Measurements from ENCODE around the gene TMEM201. TPM values are rescaled to one million over a fixed set of nuclear protein-coding genes. Genes with fewer than 3 reads are reported as not detected.
"Not testable (repeated sequence)": the region's sequence is repeated elsewhere in the genome, so short reads cannot be mapped to it uniquely, and the experiment has no call there.

The TMEM201 gene
- total RNA-seq, 1 donor from 2014 or later: 12.8 TPM

DNA sequence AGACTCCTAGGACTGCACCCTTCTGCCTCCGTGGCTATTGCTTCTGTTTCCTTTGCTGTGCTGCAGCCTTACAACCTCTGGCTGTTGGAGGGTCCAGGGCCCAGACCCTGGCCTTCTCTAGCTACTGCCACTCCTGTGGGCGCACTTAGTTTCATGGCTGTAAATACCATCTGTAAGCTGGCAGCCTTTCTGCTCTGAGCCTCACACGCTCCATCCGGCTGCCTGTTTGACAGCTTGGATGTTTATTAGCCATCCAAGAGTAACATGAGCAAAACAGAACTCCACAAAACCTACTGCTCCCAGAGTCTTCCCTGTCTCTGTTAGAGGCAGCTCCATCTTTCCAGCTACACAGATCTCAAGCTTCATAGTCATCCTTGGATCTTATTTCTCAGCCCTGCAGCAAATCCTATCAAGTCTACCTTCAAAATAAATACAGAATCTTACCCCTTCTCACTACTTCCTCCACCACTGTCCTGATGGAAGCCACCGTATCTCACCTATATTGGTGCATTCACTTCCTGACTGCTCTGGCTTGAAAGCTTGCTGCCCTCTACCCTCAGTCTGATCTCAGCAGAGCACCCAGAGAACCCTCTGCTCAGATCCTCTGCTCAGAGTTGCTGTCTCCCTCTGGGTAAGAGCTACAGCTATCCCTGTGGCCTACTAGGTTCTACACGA is 30.3 kb upstream of the TMEM201 start:
- H3K4me1 ChIP-seq: peaks cover 0 to 8% of the 10 kb centered on the region in 2 donors
- DNase-seq (ENCODE audit: low spot score in 2 of 2): no peak
- no peak overlapping the region for H3K4me3 ChIP-seq
- intact Hi-C loops (cut with DNase I): no loop called here
- TF ChIP-seq, protein P1, sequence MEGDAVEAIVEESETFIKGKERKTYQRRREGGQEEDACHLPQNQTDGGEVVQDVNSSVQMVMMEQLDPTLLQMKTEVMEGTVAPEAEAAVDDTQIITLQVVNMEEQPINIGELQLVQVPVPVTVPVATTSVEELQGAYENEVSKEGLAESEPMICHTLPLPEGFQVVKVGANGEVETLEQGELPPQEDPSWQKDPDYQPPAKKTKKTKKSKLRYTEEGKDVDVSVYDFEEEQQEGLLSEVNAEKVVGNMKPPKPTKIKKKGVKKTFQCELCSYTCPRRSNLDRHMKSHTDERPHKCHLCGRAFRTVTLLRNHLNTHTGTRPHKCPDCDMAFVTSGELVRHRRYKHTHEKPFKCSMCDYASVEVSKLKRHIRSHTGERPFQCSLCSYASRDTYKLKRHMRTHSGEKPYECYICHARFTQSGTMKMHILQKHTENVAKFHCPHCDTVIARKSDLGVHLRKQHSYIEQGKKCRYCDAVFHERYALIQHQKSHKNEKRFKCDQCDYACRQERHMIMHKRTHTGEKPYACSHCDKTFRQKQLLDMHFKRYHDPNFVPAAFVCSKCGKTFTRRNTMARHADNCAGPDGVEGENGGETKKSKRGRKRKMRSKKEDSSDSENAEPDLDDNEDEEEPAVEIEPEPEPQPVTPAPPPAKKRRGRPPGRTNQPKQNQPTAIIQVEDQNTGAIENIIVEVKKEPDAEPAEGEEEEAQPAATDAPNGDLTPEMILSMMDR (IDR thresholded peaks at IDR 0.05): no peak
- no peak overlapping the region for H3K27ac ChIP-seq
- H3K36me3 ChIP-seq: no peaks in the 10 kb centered on the region
- H3K27me3 ChIP-seq: no peaks in the 10 kb centered on the region
- H3K9me3 ChIP-seq: no peaks in the 10 kb centered on the region

DNA sequence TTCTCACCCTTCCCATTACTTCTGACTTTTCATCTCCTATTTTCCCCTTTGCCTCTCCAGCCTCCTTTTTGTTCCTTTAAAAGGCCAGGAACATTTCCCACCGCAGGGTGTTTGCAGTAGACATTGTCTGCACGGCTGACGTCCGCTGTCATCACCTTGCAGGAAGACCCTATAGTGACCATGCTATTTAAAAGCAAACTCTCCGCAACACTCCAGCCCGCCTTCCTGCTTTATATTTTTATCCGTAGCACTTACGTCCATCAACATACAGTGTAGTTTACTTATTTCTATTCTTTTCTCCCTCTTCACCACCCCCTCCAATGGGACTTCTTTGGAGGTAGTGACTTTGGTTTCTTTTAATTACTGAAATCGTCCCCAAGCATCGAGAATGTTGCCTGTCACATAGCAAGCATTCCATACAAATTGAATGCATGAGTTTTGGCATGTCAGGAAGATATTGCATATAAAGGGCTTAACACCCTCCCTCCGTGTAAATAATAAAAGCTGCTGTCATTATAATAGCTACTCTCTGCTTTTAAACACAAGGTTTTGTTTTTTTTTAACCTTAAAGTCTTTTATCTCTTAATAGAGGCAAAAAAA is 29.7 kb upstream of the TMEM201 start:
- Histone ChIP-seq H3K4me1 (peaks cover 0 to 8% of the 10 kb centered on the region in 2 donors), H3K4me3 (no peak overlapping the region), H3K36me3 (no peaks in the 10 kb centered on the region), H3K9me3 (no peaks in the 10 kb centered on the region), H3K27ac (no peak overlapping the region), H3K27me3 (no peaks in the 10 kb centered on the region)
- TF ChIP-seq, protein P1 (IDR thresholded peaks at IDR 0.05): no peak
- intact Hi-C loops (cut with DNase I): no loop called here
- no peak for DNase-seq (ENCODE audit: low spot score in 2 of 2)

DNA sequence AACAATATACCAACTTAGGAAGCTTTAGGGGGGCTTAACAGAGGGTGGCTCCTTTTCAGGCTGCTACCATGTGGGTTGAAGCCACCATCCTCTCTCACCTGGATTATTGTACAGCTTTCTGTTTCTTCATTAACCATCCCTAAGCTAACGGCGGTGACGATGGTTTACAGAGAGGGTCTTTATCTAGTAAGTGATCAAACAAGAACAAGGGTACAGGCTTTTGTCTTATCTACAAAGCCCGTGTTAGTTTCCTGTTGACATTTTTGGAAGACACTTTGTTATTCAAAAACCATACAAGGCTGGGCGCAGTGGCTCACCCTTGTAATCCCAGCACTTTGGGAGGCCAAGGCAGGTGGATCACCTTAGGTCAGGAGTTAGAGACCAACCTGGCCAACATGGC is 29.0 kb upstream of the TMEM201 start:
- TF ChIP-seq, protein P1 (IDR thresholded peaks at IDR 0.05): no peak
- no peaks in the 10 kb centered on the region for H3K27me3 ChIP-seq
- DNase-seq (ENCODE audit: low spot score in 2 of 2): no peak
- H3K4me3 ChIP-seq: no peak overlapping the region
- no peak overlapping the region for H3K27ac ChIP-seq
- H3K36me3 ChIP-seq: no peaks in the 10 kb centered on the region
- no peaks in the 10 kb centered on the region for H3K9me3 ChIP-seq
- intact Hi-C loops (cut with DNase I): no loop called here
- H3K4me1 ChIP-seq: peaks cover 0 to 8% of the 10 kb centered on the region in 2 donors

DNA sequence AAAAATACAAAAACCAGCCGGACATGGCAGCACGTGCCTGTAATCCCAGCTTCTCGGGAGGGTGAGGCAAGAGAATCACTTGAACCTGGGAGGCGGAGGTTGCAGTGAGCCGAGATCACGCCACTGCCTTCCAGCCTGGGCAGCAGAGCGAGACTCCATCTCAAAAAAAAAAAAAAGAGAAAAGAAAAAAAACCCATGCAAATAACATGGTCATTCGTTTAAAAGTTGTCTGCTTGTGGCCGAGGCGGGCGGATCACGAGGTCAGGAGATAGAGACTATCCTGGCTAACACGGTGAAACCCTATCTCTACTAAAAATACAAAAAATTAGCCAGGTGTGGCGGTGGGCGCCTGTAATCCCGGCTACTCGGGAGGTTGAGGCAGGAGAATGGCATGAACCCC is 28.6 kb upstream of the TMEM201 start:
- H3K36me3 ChIP-seq; H3K4me3 ChIP-seq; DNase-seq (ENCODE audit: low spot score in 2 of 2); H3K27ac ChIP-seq; H3K27me3 ChIP-seq; H3K9me3 ChIP-seq; intact Hi-C loops (cut with DNase I); H3K4me1 ChIP-seq: not testable (repeated sequence)

DNA sequence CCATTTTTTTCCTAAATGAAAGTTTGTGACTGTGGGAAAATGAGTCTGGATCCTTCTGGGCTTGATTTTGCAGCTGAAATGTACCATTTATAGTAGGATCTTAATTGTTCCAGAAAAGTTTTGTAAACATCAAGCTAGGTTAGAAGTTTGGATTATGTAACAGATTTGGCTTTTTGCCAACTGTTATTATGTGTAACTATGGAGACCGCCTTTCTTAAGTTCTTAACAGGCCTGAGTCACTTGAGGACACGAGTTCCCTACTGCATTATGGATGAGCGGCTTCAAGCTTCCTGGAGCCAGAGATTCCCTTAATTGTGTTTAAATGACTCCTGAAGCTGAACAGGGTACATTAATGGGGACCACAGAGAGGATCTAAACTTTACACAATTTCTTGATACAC is 27.3 kb upstream of the TMEM201 start:
- Histone ChIP-seq H3K27ac (no peak overlapping the region), H3K9me3 (no peaks in the 10 kb centered on the region), H3K27me3 (no peaks in the 10 kb centered on the region), H3K4me3 (no peak overlapping the region), H3K36me3 (no peaks in the 10 kb centered on the region), H3K4me1 (peaks cover 0 to 2% of the 10 kb centered on the region in 2 donors)
- DNase-seq (ENCODE audit: low spot score in 2 of 2): no peak
- intact Hi-C loops (cut with DNase I): no loop called here
- TF ChIP-seq, protein P1 (IDR thresholded peaks at IDR 0.05): no peak

DNA sequence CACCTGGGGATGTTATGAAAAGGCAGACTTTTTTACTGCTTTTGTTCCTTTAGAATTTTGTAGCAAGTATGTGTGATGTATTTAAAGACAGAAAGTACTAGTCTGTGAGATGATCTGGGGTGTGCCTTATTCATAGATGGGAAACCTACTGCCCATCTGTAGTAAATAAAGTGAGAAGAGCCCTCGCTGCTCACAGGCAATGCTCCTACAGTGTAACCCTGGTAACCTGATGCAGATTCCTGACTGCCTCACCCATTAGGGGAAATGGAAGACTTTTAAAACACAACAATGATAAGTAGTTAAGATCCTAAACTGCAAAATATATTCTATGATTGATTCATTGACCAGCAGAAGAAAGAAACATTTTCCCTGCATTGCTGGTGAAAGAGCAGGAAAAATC is 19.4 kb upstream of the TMEM201 start:
- H3K4me1 ChIP-seq: no peaks in the 10 kb centered on the region
- H3K36me3 ChIP-seq: peaks cover 0 to 5% of the 10 kb centered on the region in 2 donors
- H3K27me3 ChIP-seq: no peaks in the 10 kb centered on the region
- intact Hi-C loops (cut with DNase I): no loop called here
- no peak overlapping the region for H3K27ac ChIP-seq
- TF ChIP-seq, protein P1 (IDR thresholded peaks at IDR 0.05): no peak
- DNase-seq (ENCODE audit: low spot score in 2 of 2): no peak
- no peaks in the 10 kb centered on the region for H3K9me3 ChIP-seq
- H3K4me3 ChIP-seq: no peak overlapping the region

DNA sequence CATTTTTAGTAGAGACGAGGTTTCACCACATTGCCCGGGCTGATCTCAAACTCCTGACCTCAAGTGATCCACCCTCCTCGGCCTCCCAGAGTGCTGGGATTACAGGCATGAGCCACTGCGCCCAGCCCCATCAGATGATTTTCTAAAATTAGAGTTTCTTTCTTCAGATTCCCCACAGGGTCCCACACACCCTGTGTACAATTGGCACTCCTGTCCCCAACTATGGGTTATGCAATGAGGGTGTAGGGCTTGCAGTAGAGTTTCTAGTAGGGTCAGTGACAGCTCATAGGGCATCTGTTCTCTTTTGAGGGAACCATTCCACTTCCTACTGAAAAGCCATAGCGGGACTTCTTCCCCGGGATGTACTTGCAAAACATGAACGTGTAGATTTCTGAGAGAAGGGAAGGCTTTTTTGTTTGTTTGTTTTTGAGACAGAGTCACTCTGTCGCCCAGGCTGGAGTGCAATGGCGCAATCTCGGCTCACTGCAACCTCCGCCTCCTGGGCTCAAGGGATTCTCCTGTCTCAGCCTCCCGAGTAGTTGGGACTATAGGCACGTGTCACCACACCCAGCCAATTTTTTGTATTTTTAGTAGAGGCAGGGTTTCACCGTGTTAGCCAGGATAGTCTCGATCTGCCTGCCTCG is 17.7 kb upstream of the TMEM201 start:
- not testable (repeated sequence) for H3K36me3 ChIP-seq; H3K4me1 ChIP-seq; DNase-seq (ENCODE audit: low spot score in 2 of 2); H3K27ac ChIP-seq; H3K4me3 ChIP-seq; H3K27me3 ChIP-seq; H3K9me3 ChIP-seq
- intact Hi-C loops (cut with DNase I): loop anchor here (10.0 kb wide), 1 partner anchor 306 kb away; no protein-coding TSS in a partner anchor
